ENCODE measurements around the gene EPHB2.
A peak's percentile ranks its signal among the peaks of the same experiment; 100 is the strongest.
"Not testable (repeated sequence)": the region's sequence is repeated elsewhere in the genome, so short reads cannot be mapped to it uniquely, and the experiment has no call there.

EPHB2 gene

DNA sequence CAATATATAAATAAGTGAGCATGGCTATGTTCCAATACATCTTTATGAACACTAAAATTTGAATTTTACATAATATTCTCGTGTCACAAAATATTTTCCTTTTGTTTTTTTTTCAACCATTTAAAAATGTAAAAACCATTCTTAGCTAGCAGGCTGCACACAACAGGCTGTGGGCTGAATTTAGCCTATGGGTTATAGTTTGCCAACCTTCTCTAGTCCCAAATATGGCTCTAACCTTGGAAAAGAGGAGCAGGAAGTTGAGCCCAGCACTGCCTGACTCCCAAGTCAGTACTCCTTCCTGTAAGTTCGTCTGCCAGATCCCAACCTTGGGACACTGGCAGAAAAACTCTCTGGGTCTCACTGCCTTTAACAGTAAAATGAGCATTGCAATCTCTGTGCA is 44.2 kb upstream of the EPHB2 start (continued):
- TF ChIP-seq, protein P1, sequence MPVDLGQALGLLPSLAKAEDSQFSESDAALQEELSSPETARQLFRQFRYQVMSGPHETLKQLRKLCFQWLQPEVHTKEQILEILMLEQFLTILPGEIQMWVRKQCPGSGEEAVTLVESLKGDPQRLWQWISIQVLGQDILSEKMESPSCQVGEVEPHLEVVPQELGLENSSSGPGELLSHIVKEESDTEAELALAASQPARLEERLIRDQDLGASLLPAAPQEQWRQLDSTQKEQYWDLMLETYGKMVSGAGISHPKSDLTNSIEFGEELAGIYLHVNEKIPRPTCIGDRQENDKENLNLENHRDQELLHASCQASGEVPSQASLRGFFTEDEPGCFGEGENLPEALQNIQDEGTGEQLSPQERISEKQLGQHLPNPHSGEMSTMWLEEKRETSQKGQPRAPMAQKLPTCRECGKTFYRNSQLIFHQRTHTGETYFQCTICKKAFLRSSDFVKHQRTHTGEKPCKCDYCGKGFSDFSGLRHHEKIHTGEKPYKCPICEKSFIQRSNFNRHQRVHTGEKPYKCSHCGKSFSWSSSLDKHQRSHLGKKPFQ (tag by site-specific recombination; IDR thresholded peaks at IDR 0.05), result no peak
- TF ChIP-seq FEZF1 (tag by site-specific recombination; IDR thresholded peaks at IDR 0.05), result no peak
- TF ChIP-seq ZNF792 (tag by site-specific recombination; IDR thresholded peaks at IDR 0.05), result no peak
- TF ChIP-seq ZBTB7A (tag by site-specific recombination; IDR thresholded peaks at IDR 0.05; ENCODE audit: low read depth), result no peak
- no peak for TF ChIP-seq ZNF76 (tag by site-specific recombination; IDR thresholded peaks at IDR 0.05; ENCODE audit: borderline replicate concordance, low read depth)
- no peak for TF ChIP-seq ZNF174 (tag by site-specific recombination; IDR thresholded peaks at IDR 0.05)
- no peak for TF ChIP-seq ZNF175 (tag by site-specific recombination; IDR thresholded peaks at IDR 0.05)

DNA sequence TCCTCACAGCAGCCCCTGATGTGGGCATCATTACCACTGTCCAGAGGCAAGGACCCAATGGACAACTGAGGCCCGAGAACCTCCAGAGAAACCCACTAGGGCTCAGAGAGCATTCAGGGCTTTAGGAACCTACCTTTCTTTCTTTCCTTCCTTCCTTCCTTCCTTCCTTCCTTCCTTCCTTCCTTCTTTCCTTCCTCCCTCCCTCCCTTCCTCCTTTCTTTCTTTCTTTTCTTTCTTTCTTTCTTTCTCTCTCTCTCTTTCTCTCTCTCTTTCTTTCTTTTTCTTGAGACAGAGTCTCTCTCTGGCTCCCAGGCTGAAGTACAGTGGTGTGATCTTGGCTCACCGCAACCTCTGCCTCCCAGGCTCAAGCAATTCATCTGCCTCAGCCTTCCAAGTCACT is 41.8 kb upstream of the EPHB2 start:
- H3K4me3 ChIP-seq (ENCODE audit: low read depth, low read length); H3K4me1 ChIP-seq (ENCODE audit: control insufficient read depth, insufficient read depth, low read length); CTCF ChIA-PET; H3K9me3 ChIP-seq (ENCODE audit: control insufficient read depth, insufficient read depth, low read depth, low read length); POLR2A ChIA-PET; H3K36me3 ChIP-seq (ENCODE audit: control insufficient read depth in 2 of 2, insufficient read depth in 1 of 2, low read length in 2 of 2); H3K27ac ChIP-seq (ENCODE audit: extremely low read depth, low read depth, low read length): not testable (repeated sequence)
- peak; percentile 92 for TF ChIP-seq ZNF366 (tag by site-specific recombination; conservative IDR thresholded peaks at IDR 0.05)

DNA sequence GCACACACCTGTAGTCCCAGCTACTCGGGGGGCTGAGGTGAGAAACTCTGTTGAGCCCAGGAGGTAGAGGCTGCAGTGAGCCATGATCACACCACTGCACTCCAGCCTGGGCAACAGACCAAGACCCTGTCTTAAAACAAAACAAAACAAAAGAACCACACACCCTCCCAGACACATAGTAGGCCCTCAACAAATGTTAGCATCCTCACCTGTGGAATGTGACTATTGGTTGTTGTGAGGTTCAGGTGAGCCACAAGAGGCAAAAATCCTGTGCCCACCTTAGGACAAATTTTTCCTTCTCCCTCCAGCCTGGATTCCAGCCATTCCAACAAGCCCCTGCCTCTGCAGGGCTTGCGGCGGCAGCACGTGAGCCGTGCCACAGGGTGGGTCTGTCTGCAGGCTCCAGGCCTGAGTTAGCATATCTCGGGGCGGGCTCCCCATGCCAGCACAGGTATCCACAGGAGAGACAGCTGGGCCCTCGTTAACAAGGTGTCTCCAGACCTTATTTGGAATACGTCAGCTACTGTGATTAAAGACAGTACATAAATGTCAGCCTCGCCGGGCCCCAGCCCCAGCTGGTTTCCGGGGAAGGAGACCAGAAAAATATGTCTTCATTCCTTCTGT is 40.2 kb upstream of the EPHB2 start:
- CTCF ChIA-PET, result interaction anchor here (1.1 kb wide), 1 partner anchor 146 kb away, joined by 3 read pairs; no protein-coding TSS in a partner anchor

DNA sequence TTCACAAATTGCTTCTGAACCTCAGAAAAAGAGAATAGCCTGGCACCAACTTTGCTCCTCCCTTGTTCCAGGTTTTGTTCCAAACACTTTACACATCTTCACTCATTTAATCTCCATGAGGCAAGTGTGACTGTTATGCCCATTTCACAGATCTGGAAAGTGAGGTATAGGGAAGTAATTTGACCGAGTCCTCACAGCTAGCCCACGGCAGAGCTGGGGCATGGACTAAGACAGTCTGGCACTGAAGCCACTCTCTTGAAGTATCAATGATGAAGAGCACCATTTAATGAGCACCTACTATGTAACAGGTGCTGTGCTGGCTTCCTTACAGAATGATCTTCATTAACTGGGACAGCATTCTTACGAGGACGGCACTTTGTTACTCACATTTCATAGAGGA is 38.6 kb upstream of the EPHB2 start:
- CTCF ChIA-PET, result interaction anchor here (0.6 to 5.7 kb wide), 7 partner anchors 9 to 1454 kb away, joined by 3 to 29 read pairs (median 4); no protein-coding TSS in a partner anchor
- H3K4me1 ChIP-seq (ENCODE audit: control insufficient read depth, insufficient read depth, low read length), result no peaks in the 10 kb centered on the region

More for the DNA sequence above, 40.2 kb upstream of the EPHB2 start:
- H3K4me1 ChIP-seq (ENCODE audit: control insufficient read depth, insufficient read depth, low read length), result no peaks in the 10 kb centered on the region
- no peak overlapping the region for H3K4me3 ChIP-seq (ENCODE audit: low read depth, low read length)
- no peak overlapping the region for H3K27ac ChIP-seq (ENCODE audit: extremely low read depth, low read depth, low read length)
- POLR2A ChIA-PET, result no interaction called here
- TF ChIP-seq ZNF600 (tag by site-specific recombination; IDR thresholded peaks at IDR 0.05), result no peak
- TF ChIP-seq, protein P2, sequence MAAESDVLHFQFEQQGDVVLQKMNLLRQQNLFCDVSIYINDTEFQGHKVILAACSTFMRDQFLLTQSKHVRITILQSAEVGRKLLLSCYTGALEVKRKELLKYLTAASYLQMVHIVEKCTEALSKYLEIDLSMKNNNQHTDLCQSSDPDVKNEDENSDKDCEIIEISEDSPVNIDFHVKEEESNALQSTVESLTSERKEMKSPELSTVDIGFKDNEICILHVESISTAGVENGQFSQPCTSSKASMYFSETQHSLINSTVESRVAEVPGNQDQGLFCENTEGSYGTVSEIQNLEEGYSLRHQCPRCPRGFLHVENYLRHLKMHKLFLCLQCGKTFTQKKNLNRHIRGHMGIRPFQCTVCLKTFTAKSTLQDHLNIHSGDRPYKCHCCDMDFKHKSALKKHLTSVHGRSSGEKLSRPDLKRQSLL (tag by site-specific recombination; IDR thresholded peaks at IDR 0.05), result no peak
- TF ChIP-seq, protein P3, sequence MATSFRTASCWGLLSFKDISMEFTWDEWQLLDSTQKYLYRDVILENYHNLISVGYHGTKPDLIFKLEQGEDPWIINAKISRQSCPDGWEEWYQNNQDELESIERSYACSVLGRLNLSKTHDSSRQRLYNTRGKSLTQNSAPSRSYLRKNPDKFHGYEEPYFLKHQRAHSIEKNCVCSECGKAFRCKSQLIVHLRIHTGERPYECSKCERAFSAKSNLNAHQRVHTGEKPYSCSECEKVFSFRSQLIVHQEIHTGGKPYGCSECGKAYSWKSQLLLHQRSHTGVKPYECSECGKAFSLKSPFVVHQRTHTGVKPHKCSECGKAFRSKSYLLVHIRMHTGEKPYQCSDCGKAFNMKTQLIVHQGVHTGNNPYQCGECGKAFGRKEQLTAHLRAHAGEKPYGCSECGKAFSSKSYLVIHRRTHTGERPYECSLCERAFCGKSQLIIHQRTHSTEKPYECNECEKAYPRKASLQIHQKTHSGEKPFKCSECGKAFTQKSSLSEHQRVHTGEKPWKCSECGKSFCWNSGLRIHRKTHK (tag by site-specific recombination; IDR thresholded peaks at IDR 0.05), result no peak
- TF ChIP-seq ZNF792 (tag by site-specific recombination; IDR thresholded peaks at IDR 0.05), result no peak
- no peak for TF ChIP-seq ZNF2 (tag by site-specific recombination; IDR thresholded peaks at IDR 0.05)
- TF ChIP-seq ZBTB21 (tag by site-specific recombination; IDR thresholded peaks at IDR 0.05), result no peak
- no peak for TF ChIP-seq GLI2 (tag by site-specific recombination; IDR thresholded peaks at IDR 0.05; ENCODE audit: borderline replicate concordance, low read depth)
- H3K36me3 ChIP-seq (ENCODE audit: control insufficient read depth in 2 of 2, insufficient read depth in 1 of 2, low read length in 2 of 2), result no peaks in the 10 kb centered on the region
- no peaks in the 10 kb centered on the region for H3K9me3 ChIP-seq (ENCODE audit: control insufficient read depth, insufficient read depth, low read depth, low read length)

More for the DNA sequence above, 38.6 kb upstream of the EPHB2 start:
- no peaks in the 10 kb centered on the region for H3K36me3 ChIP-seq (ENCODE audit: control insufficient read depth in 2 of 2, insufficient read depth in 1 of 2, low read length in 2 of 2)
- no peak overlapping the region for H3K4me3 ChIP-seq (ENCODE audit: low read depth, low read length)
- no peak for TF ChIP-seq ZFP41 (tag by site-specific recombination; IDR thresholded peaks at IDR 0.05; ENCODE audit: borderline replicate concordance)
- no peak for TF ChIP-seq ZNF184 (tag by site-specific recombination; IDR thresholded peaks at IDR 0.05)
- TF ChIP-seq ZNF596 (tag by site-specific recombination; IDR thresholded peaks at IDR 0.05), result no peak
- TF ChIP-seq ZNF654 (tag by site-specific recombination; IDR thresholded peaks at IDR 0.05; ENCODE audit: low read depth), result no peak
- peak; percentile 94 for TF ChIP-seq ZNF664 (tag by site-specific recombination; IDR thresholded peaks at IDR 0.05)
- H3K27ac ChIP-seq (ENCODE audit: extremely low read depth, low read depth, low read length), result no peak overlapping the region
- POLR2A ChIA-PET, result no interaction called here
- H3K9me3 ChIP-seq (ENCODE audit: control insufficient read depth, insufficient read depth, low read depth, low read length), result no peaks in the 10 kb centered on the region

Data from HEK293 (cell line).